ENCODE results near the gene CALD1.

Gene CALD1

DNA sequence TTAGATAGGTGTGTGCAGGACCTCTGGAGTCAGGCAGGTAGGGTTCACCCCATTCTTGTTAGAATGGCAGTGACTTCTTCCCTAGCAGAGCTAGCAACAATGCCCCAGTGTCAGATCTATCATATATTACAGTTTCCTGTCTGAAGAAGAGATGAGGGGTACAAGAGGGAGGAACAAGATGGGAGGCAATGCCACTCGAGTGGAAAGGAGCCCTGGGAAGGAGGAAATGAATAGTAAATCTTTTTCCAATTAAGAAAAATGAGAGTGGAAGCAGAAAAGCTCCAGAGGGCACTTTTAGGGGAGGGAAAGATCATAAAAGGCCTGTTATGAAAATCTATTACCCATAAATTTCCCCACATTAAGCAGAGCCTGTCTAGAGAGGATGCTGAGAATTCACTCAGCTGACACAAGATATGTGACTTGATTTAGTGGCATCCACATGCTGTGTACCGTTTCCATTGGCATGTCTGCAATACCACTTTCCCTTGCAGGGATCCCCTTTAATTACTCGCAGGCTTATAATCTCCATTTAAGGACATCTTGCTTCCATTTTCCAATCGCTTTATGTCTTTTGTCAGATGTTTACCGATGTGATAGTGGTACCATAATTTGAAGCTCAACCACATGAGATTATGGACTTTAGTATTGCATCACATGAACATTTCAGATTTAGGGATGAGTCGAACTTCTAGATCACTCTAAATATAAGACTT, 136.9 kb downstream of the CALD1 start:
- no peak for FAIRE-seq
- TF ChIP-seq, protein P1, sequence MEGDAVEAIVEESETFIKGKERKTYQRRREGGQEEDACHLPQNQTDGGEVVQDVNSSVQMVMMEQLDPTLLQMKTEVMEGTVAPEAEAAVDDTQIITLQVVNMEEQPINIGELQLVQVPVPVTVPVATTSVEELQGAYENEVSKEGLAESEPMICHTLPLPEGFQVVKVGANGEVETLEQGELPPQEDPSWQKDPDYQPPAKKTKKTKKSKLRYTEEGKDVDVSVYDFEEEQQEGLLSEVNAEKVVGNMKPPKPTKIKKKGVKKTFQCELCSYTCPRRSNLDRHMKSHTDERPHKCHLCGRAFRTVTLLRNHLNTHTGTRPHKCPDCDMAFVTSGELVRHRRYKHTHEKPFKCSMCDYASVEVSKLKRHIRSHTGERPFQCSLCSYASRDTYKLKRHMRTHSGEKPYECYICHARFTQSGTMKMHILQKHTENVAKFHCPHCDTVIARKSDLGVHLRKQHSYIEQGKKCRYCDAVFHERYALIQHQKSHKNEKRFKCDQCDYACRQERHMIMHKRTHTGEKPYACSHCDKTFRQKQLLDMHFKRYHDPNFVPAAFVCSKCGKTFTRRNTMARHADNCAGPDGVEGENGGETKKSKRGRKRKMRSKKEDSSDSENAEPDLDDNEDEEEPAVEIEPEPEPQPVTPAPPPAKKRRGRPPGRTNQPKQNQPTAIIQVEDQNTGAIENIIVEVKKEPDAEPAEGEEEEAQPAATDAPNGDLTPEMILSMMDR (IDR thresholded peaks at IDR 0.05; ENCODE audit: insufficient read depth, missing control alignments), result no peak
- no peak for DNase-seq (ENCODE audit: insufficient read length, low spot score)

DNA sequence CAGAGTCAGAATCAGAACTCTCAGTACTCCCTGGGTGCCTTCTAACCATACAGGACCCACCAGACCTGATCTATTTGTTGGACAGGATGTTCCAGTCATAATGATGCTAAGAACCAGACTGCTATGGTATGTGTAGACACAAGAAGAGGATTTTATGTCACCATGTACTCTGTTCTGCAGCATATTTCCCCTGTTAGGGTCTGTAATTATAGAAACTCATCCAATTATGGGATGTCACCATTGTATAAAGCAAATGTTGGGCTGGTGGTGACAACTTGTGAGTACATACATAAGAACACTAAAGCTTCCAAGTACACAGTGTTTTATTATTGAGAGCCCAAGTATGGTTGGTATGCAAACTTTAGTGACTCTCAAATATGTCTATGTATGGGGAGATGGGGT, 139.8 kb downstream of the CALD1 start:
- no peak for DNase-seq (ENCODE audit: insufficient read length, low spot score)
- TF ChIP-seq, protein P1 (IDR thresholded peaks at IDR 0.05; ENCODE audit: insufficient read depth, missing control alignments), result no peak
- FAIRE-seq, result no peak

DNA sequence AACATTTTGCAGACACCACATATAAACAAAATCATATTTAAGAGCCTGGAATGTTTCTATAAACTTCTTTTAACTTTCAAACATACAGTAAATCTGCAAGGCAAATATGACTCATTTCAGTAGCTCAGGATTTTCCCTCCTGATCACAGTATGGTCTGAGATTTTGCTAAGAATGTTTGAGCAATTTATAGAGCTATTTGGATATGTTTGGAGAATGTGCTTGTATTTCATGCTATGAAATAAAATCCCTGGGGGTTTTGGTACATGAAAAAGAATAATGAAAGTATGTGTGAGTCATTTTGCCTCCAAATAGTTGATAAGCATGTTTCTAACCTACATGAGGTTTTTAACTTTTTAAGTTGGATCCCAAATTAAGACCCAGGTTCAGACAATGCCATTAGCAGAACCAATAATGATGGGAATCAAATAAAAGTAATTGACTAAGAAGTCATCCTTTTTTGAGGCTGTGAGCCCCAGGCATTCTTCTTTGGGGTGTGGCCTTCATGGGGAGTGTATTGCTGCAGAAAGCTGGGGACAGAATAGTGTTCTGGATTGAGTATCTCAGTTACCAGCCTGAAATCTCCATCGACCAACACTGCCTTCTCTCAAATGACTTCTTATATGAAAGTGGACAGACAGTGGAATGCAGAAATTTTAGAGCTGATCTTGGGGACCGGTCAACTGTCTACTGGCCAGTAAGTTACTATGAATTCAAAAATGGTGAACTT, 140.8 kb downstream of the CALD1 start:
- DNase-seq (ENCODE audit: insufficient read length, low spot score), result no peak
- FAIRE-seq, result no peak
- TF ChIP-seq, protein P1 (IDR thresholded peaks at IDR 0.05; ENCODE audit: insufficient read depth, missing control alignments), result no peak

DNA sequence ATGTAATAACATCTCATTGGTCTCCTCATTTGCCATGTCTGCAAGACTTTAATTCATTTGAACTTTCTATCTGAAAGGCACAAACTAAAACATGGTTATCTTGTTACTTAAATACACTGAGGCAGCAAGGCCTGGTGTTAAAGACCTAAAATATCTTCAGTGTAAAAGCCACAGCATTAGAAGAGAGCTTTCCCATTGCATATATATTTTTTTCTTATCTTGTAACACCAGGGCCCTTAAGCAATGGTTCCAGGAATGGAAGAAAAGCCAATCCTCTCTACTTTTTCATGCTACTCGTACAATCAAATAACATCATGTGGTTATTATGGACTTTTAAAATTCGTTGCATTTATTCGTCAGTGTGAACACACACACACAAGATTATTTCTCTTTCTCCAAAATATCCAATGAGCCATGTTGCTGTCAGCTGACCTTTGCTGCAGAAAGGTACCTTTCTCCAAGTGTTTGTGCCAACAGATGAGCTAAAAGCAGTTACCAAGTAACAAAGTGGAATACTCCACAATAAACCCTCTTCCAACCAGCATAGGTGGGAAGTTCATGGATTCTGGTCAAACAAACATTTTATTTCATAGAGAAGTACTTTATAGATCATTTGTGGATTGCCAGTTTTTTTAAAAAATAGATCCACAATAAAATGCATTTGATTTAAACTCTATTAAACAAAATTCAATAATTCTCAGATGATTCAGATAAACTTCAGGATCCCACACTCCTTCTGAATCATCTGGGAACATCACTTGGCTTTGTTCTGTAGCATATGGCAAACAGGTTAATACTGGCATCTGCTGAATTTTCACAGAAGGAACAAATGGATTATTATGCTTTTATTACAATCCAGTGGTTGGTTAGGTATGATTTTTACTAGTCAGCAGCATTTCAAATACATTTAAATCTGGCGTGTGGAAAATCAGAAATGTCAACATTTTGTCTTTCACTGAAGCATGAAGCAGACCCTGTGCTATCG, 143.6 kb downstream of the CALD1 start:
- TF ChIP-seq, protein P1 (IDR thresholded peaks at IDR 0.05; ENCODE audit: insufficient read depth, missing control alignments), result no peak
- DNase-seq (ENCODE audit: insufficient read length, low spot score) (no peak), FAIRE-seq (no peak)

DNA sequence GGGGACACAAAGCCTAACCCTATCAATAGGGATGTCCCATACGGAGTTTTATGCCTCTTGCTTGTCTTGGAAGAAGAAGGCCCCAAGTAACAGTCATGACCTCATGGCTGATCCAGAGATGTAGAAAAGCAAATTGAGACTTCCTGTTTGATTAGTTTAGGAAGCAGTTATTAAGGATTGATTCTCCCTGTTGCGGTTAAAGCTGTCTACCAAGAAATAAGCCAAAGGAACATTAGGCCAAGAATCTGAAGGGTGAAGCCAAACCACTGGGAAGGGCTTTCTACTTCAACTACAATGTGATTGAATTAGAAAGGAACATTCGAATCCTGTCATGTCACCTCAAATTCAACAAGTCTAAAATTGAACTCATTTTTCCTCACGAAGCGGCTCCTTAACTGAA, 146.3 kb downstream of the CALD1 start:
- TF ChIP-seq, protein P1 (IDR thresholded peaks at IDR 0.05; ENCODE audit: insufficient read depth, missing control alignments), result no peak
- DNase-seq (ENCODE audit: insufficient read length, low spot score) (no peak), FAIRE-seq (no peak)

DNA sequence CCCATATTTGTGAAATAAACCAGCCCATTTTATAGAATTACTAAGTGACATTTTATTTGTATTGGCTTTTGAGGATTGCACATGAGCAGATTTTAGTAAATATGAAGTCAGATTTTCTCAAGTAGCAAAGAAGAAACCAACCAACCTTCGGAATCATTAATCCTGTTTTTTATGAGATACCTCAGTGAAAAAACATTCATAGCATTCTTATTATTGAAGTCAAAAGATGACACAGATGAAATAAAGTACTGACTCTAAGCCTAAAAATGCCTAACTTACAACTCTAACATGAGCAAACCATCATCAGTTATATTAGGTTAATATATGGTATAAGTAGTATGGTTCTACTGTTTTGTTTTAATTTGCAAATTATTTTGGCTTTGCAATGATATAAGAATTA, 147.0 kb downstream of the CALD1 start:
- FAIRE-seq, result no peak

More for the DNA sequence above, 147.0 kb downstream of the CALD1 start:
- TF ChIP-seq, protein P1 (IDR thresholded peaks at IDR 0.05; ENCODE audit: insufficient read depth, missing control alignments), result no peak
- DNase-seq (ENCODE audit: insufficient read length, low spot score), result no peak

All from D721Med (cell line).